ENCODE measurements around the gene GRAMD2B. TPM values are rescaled to one million over a fixed set of nuclear protein-coding genes. Genes with fewer than 3 reads are reported as not detected.

The GRAMD2B gene
- total and polyA plus RNA-seq, 2 of the 8 experiments (the other 6 are each of a cell fraction or from before 2014, with no cell fraction given): 6.4 to 9.4 TPM

DNA sequence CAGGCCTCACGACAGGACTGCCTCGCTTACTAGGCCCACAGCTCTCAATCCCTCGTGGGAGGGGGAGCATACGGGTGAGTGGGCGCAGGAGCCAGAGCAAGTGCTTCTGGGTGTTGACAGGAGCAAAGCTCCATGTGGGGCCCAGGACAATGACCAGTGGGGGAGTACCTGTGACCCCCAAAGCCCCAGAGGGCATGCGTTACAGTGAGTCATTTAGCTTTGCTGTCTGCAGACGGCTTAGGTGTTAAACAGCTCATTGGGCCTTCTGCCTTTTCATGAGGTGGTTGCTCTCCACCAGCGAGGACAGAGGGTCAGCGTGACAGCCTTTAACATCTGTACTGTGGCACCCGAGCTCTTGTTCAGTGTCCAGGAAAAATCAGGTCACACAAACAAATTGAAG is 78.2 kb downstream of the GRAMD2B start:
- Histone ChIP-seq H4K5ac (ENCODE audit: insufficient read length, low read depth, low read length) (no peak overlapping the region), H3K4me2 (ENCODE audit: insufficient read depth in 1 of 2, low read depth in 2 of 2, low read length in 2 of 2) (no peak overlapping the region), H4K20me1 (replicated peaks in 1 of 2; ENCODE audit: control insufficient read depth in 1 of 2, insufficient read depth in 2 of 2, low read length in 2 of 2) (no peaks in the 10 kb centered on the region), H3K18ac (ENCODE audit: extremely low read depth, low read length) (no peak overlapping the region), H3K4me1 (replicated peaks in 1 of 4; ENCODE audit: control insufficient read depth in 3 of 4, insufficient read depth in 4 of 4, low read length in 3 of 4) (no peaks in the 10 kb centered on the region; a peak in 1 of 7 replicates), H3K23ac (ENCODE audit: insufficient read length) (no peak overlapping the region), H4K91ac (replicated peaks; ENCODE audit: insufficient read length, low read length) (no peak overlapping the region), H2BK12ac (ENCODE audit: low read depth, low read length) (no peak overlapping the region), H3K14ac (ENCODE audit: insufficient read length) (no peak overlapping the region), H3K36me3 (ENCODE audit: control insufficient read depth in 2 of 4, insufficient read depth in 4 of 4, low read length in 3 of 4) (no peaks in the 10 kb centered on the region), H3K23me2 (ENCODE audit: low read depth, low read length) (no peaks in the 10 kb centered on the region), H3K9me3 (ENCODE audit: insufficient read depth in 2 of 2, low read depth in 1 of 2, low read length in 1 of 2) (no peaks in the 10 kb centered on the region), H3K79me2 (ENCODE audit: control insufficient read depth in 1 of 2, insufficient read depth in 2 of 2, low read length in 2 of 2) (no peaks in the 10 kb centered on the region), H3K9ac (replicated peaks in 1 of 4; ENCODE audit: extremely low read depth in 1 of 4, low read depth in 3 of 4, low read length in 3 of 4) (no peak overlapping the region), H2AK5ac (ENCODE audit: low read depth, low read length) (no peak overlapping the region), H2BK15ac (ENCODE audit: low read length) (no peak overlapping the region), H2BK120ac (replicated peaks; ENCODE audit: low read depth, low read length) (no peak overlapping the region), H2BK5ac (ENCODE audit: low read depth, low read length) (no peak overlapping the region), H4K8ac (ENCODE audit: extremely low read depth, insufficient read depth, low read length) (no peak overlapping the region; the same call in 1 of the 2 replicates), H3K79me1 (ENCODE audit: low read depth, low read length) (no peaks in the 10 kb centered on the region), H2AFZ (ENCODE audit: low read length) (no peak overlapping the region), H3K4ac (replicated peaks; ENCODE audit: insufficient read length, low read depth, low read length) (no peak overlapping the region), H3K27me3 (replicated peaks in 1 of 4; ENCODE audit: control insufficient read depth in 3 of 4, extremely low read depth in 1 of 4, insufficient read depth in 3 of 4, low read length in 3 of 4) (no peaks in the 10 kb centered on the region), H2BK20ac (ENCODE audit: low read length) (no peak overlapping the region), H3K27ac (ENCODE audit: low read depth, low read length) (no peak overlapping the region), H3K56ac (replicated peaks; ENCODE audit: insufficient read length, low read depth, low read length) (no peak overlapping the region), H3K4me3 (ENCODE audit: extremely low read depth in 1 of 4, insufficient read depth in 2 of 4, low read depth in 3 of 4, low read length in 4 of 4) (no peak overlapping the region)
- CTCF ChIA-PET (ENCODE audit: partially characterized antibody): interaction anchor here (0.7 to 4.1 kb wide), 26 partner anchors 8 to 185 kb away, joined by 3 to 87 read pairs (median 8); no protein-coding TSS in a partner anchor
- POLR2A ChIA-PET (ENCODE audit: partially characterized antibody): interaction anchor here (0.6 to 1.3 kb wide), 2 partner anchors 14 to 92 kb away, joined by 3 read pairs; no protein-coding TSS in a partner anchor
- WGBS, 2 experiments (ENCODE audit: extremely low coverage in 1 of 2, insufficient coverage in 1 of 2, insufficient read length in 1 of 2, insufficient replicate concordance in 2 of 2, low coverage in 1 of 2, low lambda C conversion rate in 2 of 2, missing lambda C conversion rate in 1 of 2): 86% methylated on average over 10 of the region's 10 CpGs; no CpG with 5 or more reads in 1 of the 2 experiments
- no peak for DNase-seq (ENCODE audit: low read depth in 1 of 2, low spot score in 2 of 2)
- no peak for FAIRE-seq
- TF ChIP-seq BRCA1 (IDR thresholded peaks at IDR 0.05; ENCODE audit: low read depth, low read length): no peak

Data from H1 (cell line).